Astrocyte of the spinal cord (primary cell): Measurements from ENCODE around the gene OR2W1.

Source experiments
- DNase-seq: peaks from one replicate; pipeline ENCODE4 v3.0.0; 2011; ENCODE audit warnings: low read depth, low spot score
- H3K4me3 ChIP-seq: 2 replicates; pipeline ENCODE4 v1.5.1; 2011; ENCODE audit warnings: low read depth, mild to moderate bottlenecking, low read length, moderate library complexity
- CTCF ChIP-seq: IDR thresholded peaks from 2 replicates; pipeline ENCODE4 v1.5.1; 2012; ENCODE audit warnings: low read depth, mild to moderate bottlenecking, low read length, inconsistent platforms
- in situ Hi-C: cut with HindIII; loops from 2 replicates; pipeline ENCODE4 v1.10.0; 2017; ENCODE audit warnings: low sequenced_read_pairs

Gene OR2W1

GRCh38 chr6:29045075-29045474, at the start of gene OR2W1:
OR2W1 (minus strand) TSS chr6:29045175; CDS start chr6:29045175, 0 bp downstream.
- no peak for DNase-seq
- in situ Hi-C loops = no loop called here
- no peak within 1 kb of the TSS for H3K4me3 ChIP-seq
- no peak for TF ChIP-seq CTCF

GRCh38 chr6:29092957-29093356, 48.0 kb upstream of the OR2W1 start:
- TF ChIP-seq CTCF = no peak
- DNase-seq = no peak
- in situ Hi-C loops = no loop called here
- no peak overlapping the region for H3K4me3 ChIP-seq

- in situ Hi-C loops = no loop called here
- no peak within 1 kb of the TSS for H3K4me3 ChIP-seq
- DNase-seq = no peak
- TF ChIP-seq CTCF = no peak
Observed at GRCh38 chr6:29087213-29087612, 42.2 kb upstream of the OR2W1 start, which contains the start of gene OR2B3. OR2B3 (minus strand) TSS chr6:29087313; CDS start chr6:29087248, 65 bp downstream.

GRCh38 chr6:29082457-29082856, 37.5 kb upstream of the OR2W1 start:
- in situ Hi-C loops = no loop called here
- no peak for DNase-seq
- H3K4me3 ChIP-seq = no peak overlapping the region
- TF ChIP-seq CTCF = no peak

GRCh38 chr6:29081312-29081711, 36.3 kb upstream of the OR2W1 start:
- H3K4me3 ChIP-seq = no peak overlapping the region
- in situ Hi-C loops = no loop called here
- no peak for DNase-seq
- no peak for TF ChIP-seq CTCF

- in situ Hi-C loops = no loop called here
- no peak for DNase-seq
- TF ChIP-seq CTCF = no peak
Observed at GRCh38 chr6:29079203-29079602, 34.2 kb upstream of the OR2W1 start.

More at GRCh38 chr6:29079203-29079602, 34.2 kb upstream of the OR2W1 start:
- no peak overlapping the region for H3K4me3 ChIP-seq
